GM19463 (cell line): ENCODE results near the gene RBMS3.
A peak's percentile ranks its signal among the peaks of the same experiment; 100 is the strongest.

ENCODE experiments used
- ATAC-seq: cut with Tn5 transposase; IDR thresholded peaks from one replicate; pipeline ENCODE4 v1.9.1; 2021; ENCODE audit warnings: mild to moderate bottlenecking, moderate library complexity; ENCODE audit not compliant: unreplicated experiment

Gene RBMS3

GRCh38 chr3:29701326-29701983 lies 420.6 kb downstream of the RBMS3 start:
- no peak for ATAC-seq

- no peak for ATAC-seq
Measured at GRCh38 chr3:29705906-29706844, 425.3 kb downstream of the RBMS3 start.

- no peak for ATAC-seq
Measured at GRCh38 chr3:29708884-29709283, 428.0 kb downstream of the RBMS3 start.

GRCh38 chr3:29711255-29711771 lies 430.4 kb downstream of the RBMS3 start:
- no peak for ATAC-seq

- ATAC-seq, result no peak
Measured at GRCh38 chr3:29716213-29716612, 435.3 kb downstream of the RBMS3 start.

GRCh38 chr3:29718661-29719065 lies 437.8 kb downstream of the RBMS3 start:
- no peak for ATAC-seq

- no peak for ATAC-seq
Measured at GRCh38 chr3:29720665-29721064, 439.8 kb downstream of the RBMS3 start.

- no peak for ATAC-seq
Measured at GRCh38 chr3:29721789-29722188, 440.9 kb downstream of the RBMS3 start.

- ATAC-seq, result no peak
Measured at GRCh38 chr3:29731050-29731449, 450.2 kb downstream of the RBMS3 start.

- no peak for ATAC-seq
Measured at GRCh38 chr3:29741231-29741630, 460.4 kb downstream of the RBMS3 start.

- no peak for ATAC-seq
Measured at GRCh38 chr3:29745232-29745870, 464.5 kb downstream of the RBMS3 start.

GRCh38 chr3:29746163-29746760 lies 465.4 kb downstream of the RBMS3 start:
- no peak for ATAC-seq

GRCh38 chr3:29747991-29748390 lies 467.1 kb downstream of the RBMS3 start:
- ATAC-seq, result no peak

GRCh38 chr3:29751647-29752314 lies 470.9 kb downstream of the RBMS3 start:
- no peak for ATAC-seq

- peak; percentile 81 for ATAC-seq
Measured at GRCh38 chr3:29754346-29754745, 473.5 kb downstream of the RBMS3 start.

GRCh38 chr3:29755416-29755815 lies 474.5 kb downstream of the RBMS3 start:
- no peak for ATAC-seq

GRCh38 chr3:29757054-29757777 lies 476.3 kb downstream of the RBMS3 start:
- ATAC-seq, result no peak

- no peak for ATAC-seq
Measured at GRCh38 chr3:29758108-29758433, 477.2 kb downstream of the RBMS3 start.

- ATAC-seq, result no peak
Measured at GRCh38 chr3:29758434-29759322, 477.8 kb downstream of the RBMS3 start.
